DND-41 (cell line): Measurements from ENCODE around the gene STAG3.

Experiments
- ATAC-seq: fragments of 200-7000 bp; cut with Tn5 transposase; 3 replicates; pipeline ENCODE4 v1.9.1; 2021; ENCODE audit warnings: low read depth; ENCODE audit not compliant: insufficient read depth
- DNase-seq: peaks from one replicate; pipeline ENCODE4 v3.0.0-alpha.2; 2020
- H2AFZ ChIP-seq: 2 replicates; pipeline ENCODE4 v1.6.0; 2012; ENCODE audit warnings: low read depth, low read length
- H3K27ac ChIP-seq: 2 replicates; pipeline ENCODE4 v1.5.1; 2012; ENCODE audit warnings: low read length, inconsistent platforms
- H3K27me3 ChIP-seq: fragments of 200-600 bp; sonication (generic); 2 replicates; pipeline ENCODE4 v1.6.0; 2012; ENCODE audit warnings: low read length, mild to moderate bottlenecking, inconsistent platforms; ENCODE audit not compliant: insufficient read depth, poor library complexity
- H3K36me3 ChIP-seq: 2 replicates; pipeline ENCODE4 v1.5.1; 2012; ENCODE audit warnings: low read length, inconsistent platforms; ENCODE audit not compliant: insufficient read depth
- H3K4me1 ChIP-seq: 2 replicates; pipeline ENCODE4 v1.5.1; 2012; ENCODE audit warnings: mild to moderate bottlenecking, low read length; ENCODE audit not compliant: insufficient read depth
- H3K4me2 ChIP-seq: 2 replicates; pipeline ENCODE4 v1.6.0; 2012; ENCODE audit warnings: mild to moderate bottlenecking, moderate library complexity, low read length, inconsistent platforms; ENCODE audit not compliant: insufficient read depth
- H3K4me3 ChIP-seq, 2 experiments: fragments of 200-600 bp in 1 of 2; shearing (Covaris generic) in 1 of 2; 2 replicates each; pipeline ENCODE4 v1.5.1; 2012 to 2016; ENCODE audit warnings: inconsistent platforms in 2 of 2, low read length in 2 of 2, mild to moderate bottlenecking in 2 of 2, low read depth in 1 of 2, moderate library complexity in 1 of 2
- H3K79me2 ChIP-seq: 2 replicates; pipeline ENCODE4 v1.6.0; 2012; ENCODE audit warnings: low read length, inconsistent platforms; ENCODE audit not compliant: insufficient read depth
- H3K9ac ChIP-seq: 2 replicates; pipeline ENCODE4 v1.6.0; 2012; ENCODE audit warnings: low read depth, mild to moderate bottlenecking, inconsistent platforms, low read length, moderate library complexity
- H3K9me3 ChIP-seq: 2 replicates; pipeline ENCODE4 v1.5.1; 2012; ENCODE audit warnings: low read length, moderate library complexity, mild to moderate bottlenecking, inconsistent platforms; ENCODE audit not compliant: insufficient read depth, severe bottlenecking
- H4K20me1 ChIP-seq: 2 replicates; pipeline ENCODE4 v1.6.0; 2012; ENCODE audit warnings: low read length; ENCODE audit not compliant: insufficient read depth
- EZH2 ChIP-seq: IDR thresholded peaks from 3 replicates; pipeline ENCODE4 v1.6.1; 2012; ENCODE audit warnings: borderline replicate concordance, low read depth, mild to moderate bottlenecking, moderate library complexity, low read length, inconsistent platforms; ENCODE audit not compliant: severe bottlenecking
- TF ChIP-seq, protein P1 (sequence below): IDR thresholded peaks from 2 replicates; pipeline ENCODE4 v1.5.1; 2012; ENCODE audit warnings: borderline replicate concordance, low read length, moderate library complexity, mild to moderate bottlenecking; ENCODE audit not compliant: poor library complexity, severe bottlenecking; ENCODE audit errors: extremely low read depth

The STAG3 gene

DNA sequence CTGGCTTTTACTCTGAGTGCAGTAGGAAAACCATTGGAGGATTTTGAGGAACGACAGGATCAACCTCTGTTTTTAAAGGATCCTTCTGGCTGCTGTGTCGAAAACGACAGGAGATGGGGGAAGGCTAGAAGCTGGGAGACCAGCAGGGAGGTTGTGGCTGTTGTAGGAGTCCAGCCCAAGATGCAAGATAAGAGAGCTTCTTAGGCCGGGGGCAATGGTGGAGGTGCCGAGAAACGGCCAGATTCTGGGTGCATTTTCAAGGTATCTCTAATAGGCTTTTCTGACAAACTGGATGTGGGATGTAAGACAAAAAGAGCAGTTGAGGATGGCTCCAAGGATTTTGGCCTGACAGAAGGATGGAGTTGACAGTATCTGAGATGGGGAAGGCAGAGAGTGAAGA, 31.8 kb downstream of the STAG3 start:
- ATAC-seq = no peak
- H3K4me2 ChIP-seq = no peak overlapping the region
- H3K9me3 ChIP-seq = no peaks in the 10 kb centered on the region
- no peak for DNase-seq
- H3K4me1 ChIP-seq = peaks cover 5% of the 10 kb centered on the region
- TF ChIP-seq, protein P1, sequence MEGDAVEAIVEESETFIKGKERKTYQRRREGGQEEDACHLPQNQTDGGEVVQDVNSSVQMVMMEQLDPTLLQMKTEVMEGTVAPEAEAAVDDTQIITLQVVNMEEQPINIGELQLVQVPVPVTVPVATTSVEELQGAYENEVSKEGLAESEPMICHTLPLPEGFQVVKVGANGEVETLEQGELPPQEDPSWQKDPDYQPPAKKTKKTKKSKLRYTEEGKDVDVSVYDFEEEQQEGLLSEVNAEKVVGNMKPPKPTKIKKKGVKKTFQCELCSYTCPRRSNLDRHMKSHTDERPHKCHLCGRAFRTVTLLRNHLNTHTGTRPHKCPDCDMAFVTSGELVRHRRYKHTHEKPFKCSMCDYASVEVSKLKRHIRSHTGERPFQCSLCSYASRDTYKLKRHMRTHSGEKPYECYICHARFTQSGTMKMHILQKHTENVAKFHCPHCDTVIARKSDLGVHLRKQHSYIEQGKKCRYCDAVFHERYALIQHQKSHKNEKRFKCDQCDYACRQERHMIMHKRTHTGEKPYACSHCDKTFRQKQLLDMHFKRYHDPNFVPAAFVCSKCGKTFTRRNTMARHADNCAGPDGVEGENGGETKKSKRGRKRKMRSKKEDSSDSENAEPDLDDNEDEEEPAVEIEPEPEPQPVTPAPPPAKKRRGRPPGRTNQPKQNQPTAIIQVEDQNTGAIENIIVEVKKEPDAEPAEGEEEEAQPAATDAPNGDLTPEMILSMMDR = no peak
- no peak for TF ChIP-seq EZH2
- no peaks in the 10 kb centered on the region for H3K79me2 ChIP-seq
- no peak overlapping the region for H2AFZ ChIP-seq
- no peak overlapping the region for H3K4me3 ChIP-seq
- no peaks in the 10 kb centered on the region for H4K20me1 ChIP-seq
- H3K9ac ChIP-seq = no peak overlapping the region
- H3K36me3 ChIP-seq = no peaks in the 10 kb centered on the region
- no peak overlapping the region for H3K27ac ChIP-seq
- no peaks in the 10 kb centered on the region for H3K27me3 ChIP-seq

DNA sequence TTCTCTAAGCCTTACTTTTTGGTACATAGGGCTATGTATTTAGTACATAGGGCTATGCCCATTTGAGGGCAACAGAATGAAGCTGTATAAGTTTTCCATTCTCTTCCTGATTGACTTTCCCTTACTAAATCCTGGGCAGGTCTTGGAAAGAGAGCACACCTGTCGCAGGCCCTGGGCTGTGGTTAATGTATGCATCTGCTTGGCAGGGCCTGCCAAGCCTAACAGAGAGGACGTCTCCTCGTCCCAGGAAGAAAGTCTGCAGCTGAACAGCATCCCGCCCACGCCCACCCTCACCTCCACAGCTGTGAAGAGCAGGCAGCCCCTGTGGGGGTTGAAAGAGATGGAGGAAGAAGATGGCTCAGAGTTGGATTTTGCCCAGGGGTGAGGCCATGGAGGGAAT, 33.1 kb downstream of the STAG3 start:
- Histone ChIP-seq H3K9ac (no peak overlapping the region), H3K9me3 (no peaks in the 10 kb centered on the region), H4K20me1 (no peaks in the 10 kb centered on the region), H3K4me1 (peaks cover 5% of the 10 kb centered on the region), H3K4me2 (no peak overlapping the region), H3K27me3 (no peaks in the 10 kb centered on the region), H3K79me2 (no peaks in the 10 kb centered on the region), H3K4me3 (no peak overlapping the region), H3K27ac (no peak overlapping the region), H3K36me3 (no peaks in the 10 kb centered on the region), H2AFZ (no peak overlapping the region)
- peak; percentile 27 for DNase-seq
- ATAC-seq = peak; percentile 41
- no peak for TF ChIP-seq EZH2
- TF ChIP-seq, protein P1 = no peak

DNA sequence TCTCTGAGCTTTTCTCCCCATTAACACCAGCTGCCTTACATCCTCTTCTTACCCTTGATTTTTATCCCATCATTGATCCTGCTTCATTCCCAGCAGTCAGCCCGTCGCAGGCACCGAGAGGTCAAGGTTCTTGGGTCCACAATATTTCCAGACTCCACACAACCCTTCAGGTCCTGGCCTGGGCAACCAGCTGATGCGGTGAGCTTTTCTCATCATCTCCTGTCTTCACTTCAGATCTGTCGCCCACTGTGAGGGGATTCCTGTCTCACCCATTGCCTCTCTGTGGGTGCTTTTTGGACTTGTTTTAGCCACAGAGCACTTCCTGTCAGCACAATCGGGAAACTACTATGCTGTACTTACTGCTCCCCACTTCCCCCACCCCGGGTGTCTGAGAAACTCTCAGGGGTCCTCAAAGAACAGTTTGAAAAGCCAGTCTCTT, 33.6 kb downstream of the STAG3 start:
- Histone ChIP-seq H3K9ac (no peak overlapping the region), H4K20me1 (no peaks in the 10 kb centered on the region), H3K4me3 (no peak overlapping the region), H3K36me3 (no peaks in the 10 kb centered on the region), H3K79me2 (no peaks in the 10 kb centered on the region), H3K27ac (0 out of 2 replicates have a peak overlapping the region, but pooled peaks have one; percentile 18), H3K4me2 (no peak overlapping the region), H3K27me3 (no peaks in the 10 kb centered on the region), H3K9me3 (no peaks in the 10 kb centered on the region), H3K4me1 (peaks cover 5% of the 10 kb centered on the region), H2AFZ (no peak overlapping the region)
- TF ChIP-seq, protein P1 = no peak
- no peak for TF ChIP-seq EZH2
- ATAC-seq = peak; percentile 73
- DNase-seq = peak; percentile 45

DNA sequence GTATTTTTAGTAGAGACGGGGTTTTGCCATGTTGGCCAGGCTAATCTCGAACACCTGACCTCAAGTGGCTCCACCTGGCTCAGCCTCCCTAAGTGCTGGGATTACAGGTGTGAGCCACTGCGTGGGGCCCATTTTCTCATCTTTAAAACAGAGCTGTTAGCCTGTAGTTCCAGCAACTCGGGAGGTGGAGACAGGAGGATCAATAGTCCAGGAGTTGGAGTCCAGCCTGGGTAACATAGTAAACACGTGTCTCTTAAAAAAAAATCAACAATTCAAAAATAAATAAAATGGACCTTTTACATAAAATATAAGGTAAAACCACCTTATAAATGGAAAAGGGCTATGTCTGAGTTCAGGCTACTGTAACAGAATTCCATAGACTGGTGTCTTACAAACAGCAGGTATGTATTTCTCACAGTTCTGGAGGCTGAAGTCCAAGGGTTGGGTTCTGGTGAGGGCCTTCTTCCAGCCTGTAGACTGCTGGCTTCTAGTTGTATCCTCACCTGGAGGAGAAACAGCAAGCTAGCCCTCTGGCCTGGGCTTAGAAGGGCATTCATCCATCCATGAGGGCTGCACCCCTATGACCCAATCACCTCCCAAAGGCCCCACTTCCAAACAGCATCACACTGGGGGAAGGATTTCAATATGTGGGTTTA, 35.0 kb downstream of the STAG3 start:
- Histone ChIP-seq H2AFZ (no peak overlapping the region), H3K4me3 (no peak overlapping the region), H3K4me2 (no peak overlapping the region), H3K27ac (no peak overlapping the region), H3K9me3 (no peaks in the 10 kb centered on the region), H3K79me2 (no peaks in the 10 kb centered on the region), H3K36me3 (no peaks in the 10 kb centered on the region), H3K9ac (no peak overlapping the region), H4K20me1 (no peaks in the 10 kb centered on the region), H3K4me1 (peaks cover 5% of the 10 kb centered on the region), H3K27me3 (no peaks in the 10 kb centered on the region)
- DNase-seq = no peak
- TF ChIP-seq, protein P1 = no peak
- TF ChIP-seq EZH2 = no peak
- ATAC-seq = no peak
